ENCODE results near the gene WIPF3. TPM values are rescaled to one million over a fixed set of nuclear protein-coding genes. Genes with fewer than 3 reads are reported as not detected.

WIPF3 gene
- total RNA-seq, 1 donor from 2014 or later: not detected

GRCh38 chr7:29924006-29924405, 117.7 kb downstream of the WIPF3 start:
- TF ChIP-seq, protein P1, sequence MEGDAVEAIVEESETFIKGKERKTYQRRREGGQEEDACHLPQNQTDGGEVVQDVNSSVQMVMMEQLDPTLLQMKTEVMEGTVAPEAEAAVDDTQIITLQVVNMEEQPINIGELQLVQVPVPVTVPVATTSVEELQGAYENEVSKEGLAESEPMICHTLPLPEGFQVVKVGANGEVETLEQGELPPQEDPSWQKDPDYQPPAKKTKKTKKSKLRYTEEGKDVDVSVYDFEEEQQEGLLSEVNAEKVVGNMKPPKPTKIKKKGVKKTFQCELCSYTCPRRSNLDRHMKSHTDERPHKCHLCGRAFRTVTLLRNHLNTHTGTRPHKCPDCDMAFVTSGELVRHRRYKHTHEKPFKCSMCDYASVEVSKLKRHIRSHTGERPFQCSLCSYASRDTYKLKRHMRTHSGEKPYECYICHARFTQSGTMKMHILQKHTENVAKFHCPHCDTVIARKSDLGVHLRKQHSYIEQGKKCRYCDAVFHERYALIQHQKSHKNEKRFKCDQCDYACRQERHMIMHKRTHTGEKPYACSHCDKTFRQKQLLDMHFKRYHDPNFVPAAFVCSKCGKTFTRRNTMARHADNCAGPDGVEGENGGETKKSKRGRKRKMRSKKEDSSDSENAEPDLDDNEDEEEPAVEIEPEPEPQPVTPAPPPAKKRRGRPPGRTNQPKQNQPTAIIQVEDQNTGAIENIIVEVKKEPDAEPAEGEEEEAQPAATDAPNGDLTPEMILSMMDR (IDR thresholded peaks at IDR 0.05): no peak
- Mint-ChIP-seq H3K9me3 (ENCODE audit: unreplicated experiment) (no peaks in the 10 kb centered on the region), H3K27me3 (ENCODE audit: unreplicated experiment) (no peaks in the 10 kb centered on the region), H3K4me1 (ENCODE audit: unreplicated experiment) (no peaks in the 10 kb centered on the region), H3K27ac (ENCODE audit: unreplicated experiment) (no peak overlapping the region), H3K36me3 (ENCODE audit: unreplicated experiment) (peaks cover 33% of the 10 kb centered on the region), H3K4me3 (ENCODE audit: unreplicated experiment) (no peak overlapping the region)
- DNase-seq (ENCODE audit: extremely low spot score, unreplicated experiment): peak; percentile 71

DNA sequence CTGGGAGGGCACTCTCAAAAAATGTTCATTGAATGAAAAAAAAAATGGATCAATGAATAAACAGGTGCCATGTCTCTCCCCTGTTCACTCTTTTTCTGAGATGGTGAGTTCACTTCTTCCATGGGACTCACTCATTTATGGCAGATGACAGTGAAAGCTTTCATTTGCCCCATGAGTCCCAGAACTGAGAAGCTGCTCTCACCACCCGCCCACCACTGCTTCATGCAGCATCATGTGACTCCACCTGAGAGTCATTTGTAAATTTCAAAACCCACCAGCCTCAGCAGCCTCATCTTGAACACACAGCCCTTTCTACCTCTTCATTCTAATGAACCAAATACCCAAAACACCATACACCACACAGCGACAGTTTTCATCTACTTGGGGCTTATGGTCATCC, 118.4 kb downstream of the WIPF3 start:
- TF ChIP-seq, protein P1 (IDR thresholded peaks at IDR 0.05): no peak
- H3K27ac Mint-ChIP-seq (ENCODE audit: unreplicated experiment): no peak overlapping the region
- H3K4me1 Mint-ChIP-seq (ENCODE audit: unreplicated experiment): no peaks in the 10 kb centered on the region
- H3K27me3 Mint-ChIP-seq (ENCODE audit: unreplicated experiment): no peaks in the 10 kb centered on the region
- peak; percentile 11 for DNase-seq (ENCODE audit: extremely low spot score, unreplicated experiment)
- peaks cover 27% of the 10 kb centered on the region for H3K36me3 Mint-ChIP-seq (ENCODE audit: unreplicated experiment)
- H3K9me3 Mint-ChIP-seq (ENCODE audit: unreplicated experiment): no peaks in the 10 kb centered on the region
- H3K4me3 Mint-ChIP-seq (ENCODE audit: unreplicated experiment): no peak overlapping the region

- peak; percentile 65 for DNase-seq (ENCODE audit: extremely low spot score, unreplicated experiment)
- Mint-ChIP-seq H3K4me1 (ENCODE audit: unreplicated experiment) (no peaks in the 10 kb centered on the region), H3K27ac (ENCODE audit: unreplicated experiment) (no peak overlapping the region), H3K9me3 (ENCODE audit: unreplicated experiment) (no peaks in the 10 kb centered on the region), H3K27me3 (ENCODE audit: unreplicated experiment) (no peaks in the 10 kb centered on the region), H3K4me3 (ENCODE audit: unreplicated experiment) (no peak overlapping the region), H3K36me3 (ENCODE audit: unreplicated experiment) (peaks cover 30% of the 10 kb centered on the region)
- TF ChIP-seq, protein P1 (IDR thresholded peaks at IDR 0.05): no peak
Measured at GRCh38 chr7:29926216-29926615, 119.9 kb downstream of the WIPF3 start.

GRCh38 chr7:29926741-29927140, 120.4 kb downstream of the WIPF3 start:
- TF ChIP-seq, protein P1 (IDR thresholded peaks at IDR 0.05): no peak
- peak; percentile 10 for DNase-seq (ENCODE audit: extremely low spot score, unreplicated experiment)
- Mint-ChIP-seq H3K27ac (ENCODE audit: unreplicated experiment) (no peak overlapping the region), H3K36me3 (ENCODE audit: unreplicated experiment) (peaks cover 32% of the 10 kb centered on the region), H3K4me1 (ENCODE audit: unreplicated experiment) (no peaks in the 10 kb centered on the region), H3K4me3 (ENCODE audit: unreplicated experiment) (no peak overlapping the region), H3K9me3 (ENCODE audit: unreplicated experiment) (no peaks in the 10 kb centered on the region), H3K27me3 (ENCODE audit: unreplicated experiment) (no peaks in the 10 kb centered on the region)

GRCh38 chr7:29929018-29929807, 122.9 kb downstream of the WIPF3 start:
- peaks cover 36% of the 10 kb centered on the region for H3K36me3 Mint-ChIP-seq (ENCODE audit: unreplicated experiment)
- peaks cover 8% of the 10 kb centered on the region for H3K4me1 Mint-ChIP-seq (ENCODE audit: unreplicated experiment)
- no peak overlapping the region for H3K4me3 Mint-ChIP-seq (ENCODE audit: unreplicated experiment)
- peak; percentile 83 for DNase-seq (ENCODE audit: extremely low spot score, unreplicated experiment)
- no peaks in the 10 kb centered on the region for H3K27me3 Mint-ChIP-seq (ENCODE audit: unreplicated experiment)
- H3K9me3 Mint-ChIP-seq (ENCODE audit: unreplicated experiment): no peaks in the 10 kb centered on the region
- TF ChIP-seq, protein P1 (IDR thresholded peaks at IDR 0.05): no peak
- no peak overlapping the region for H3K27ac Mint-ChIP-seq (ENCODE audit: unreplicated experiment)
